OCI-LY7 (cell line): ENCODE data around the gene UNC5A. TPM values are rescaled to one million over a fixed set of nuclear protein-coding genes. Genes with fewer than 3 reads are reported as not detected.

Source experiments
- BruUV-seq: library from RNA; stranded (reverse); fragments of 400-500 nt; replicated peaks from 2 replicates; lab custom pipeline; 2021; lab: Mats Ljungman, UMichigan
- CTCF ChIA-PET: fragments of 300-600 bp; sonication (Branson Sonifier 250); formaldehyde crosslinking; loops from one replicate; lab custom pipeline; 2022; ENCODE audit warnings: antibody characterized with exemption; ENCODE audit not compliant: unreplicated experiment; lab: Charles Lee
- POLR2A ChIA-PET: fragments of 300-600 bp; sonication (Branson Sonifier 250); formaldehyde crosslinking; loops from one replicate; lab custom pipeline; 2022; ENCODE audit warnings: antibody characterized with exemption; lab: Charles Lee
- DNase-seq: peaks from one replicate; pipeline ENCODE4 v3.0.0-alpha.2; 2015; ENCODE audit warnings: low spot score
- H2AFZ ChIP-seq: fragments of 200-600 bp; sonication (generic), shearing (Covaris generic); 2 replicates; pipeline ENCODE4 v1.6.1; 2014; ENCODE audit warnings: mild to moderate bottlenecking, antibody characterized with exemption, low read length, moderate library complexity
- H3K27ac ChIP-seq: fragments of 200-600 bp; sonication (generic); 2 replicates; pipeline ENCODE4 v1.5.1; 2014; ENCODE audit warnings: mixed run types, low read depth, mild to moderate bottlenecking, moderate library complexity, low read length, inconsistent platforms; ENCODE audit not compliant: poor library complexity, severe bottlenecking
- H3K36me3 ChIP-seq: fragments of 200-600 bp; sonication (generic); 2 replicates; pipeline ENCODE4 v1.6.1; 2014; ENCODE audit warnings: mild to moderate bottlenecking, antibody characterized with exemption, low read length, moderate library complexity, mixed read lengths; ENCODE audit not compliant: insufficient read depth
- H3K4me1 ChIP-seq: fragments of 200-600 bp; sonication (generic); 2 replicates; pipeline ENCODE4 v1.5.1; 2014; ENCODE audit warnings: mild to moderate bottlenecking, low read length; ENCODE audit not compliant: insufficient read depth, poor library complexity, severe bottlenecking
- H3K4me2 ChIP-seq: fragments of 200-600 bp; sonication (generic); 2 replicates; pipeline ENCODE4 v1.6.1; 2014; ENCODE audit warnings: mild to moderate bottlenecking, low read length
- H3K4me3 ChIP-seq: fragments of 200-600 bp; sonication (generic); 2 replicates; pipeline ENCODE4 v1.5.1; 2014; ENCODE audit warnings: mild to moderate bottlenecking, low read depth, low read length; ENCODE audit not compliant: poor library complexity, severe bottlenecking
- H3K79me2 ChIP-seq: fragments of 200-600 bp; sonication (generic); 2 replicates; pipeline ENCODE4 v1.6.1; 2016; ENCODE audit warnings: low read depth, mild to moderate bottlenecking, low read length, moderate library complexity, mixed read lengths; ENCODE audit not compliant: insufficient read depth
- H3K9me2 ChIP-seq: fragments of 200-600 bp; sonication (generic); 2 replicates; pipeline ENCODE4 v1.6.1; 2016; ENCODE audit warnings: mild to moderate bottlenecking, low read length, mixed read lengths; ENCODE audit not compliant: insufficient read depth
- H3K9me3 ChIP-seq: fragments of 200-600 bp; sonication (generic); 2 replicates; pipeline ENCODE4 v1.6.1; 2014; ENCODE audit warnings: mild to moderate bottlenecking, mixed run types, low read length, mixed read lengths
- H4K20me1 ChIP-seq: fragments of 200-600 bp; sonication (generic); 2 replicates; pipeline ENCODE4 v1.6.1; 2014; ENCODE audit warnings: mild to moderate bottlenecking, antibody characterized with exemption, low read length, moderate library complexity, mixed read lengths; ENCODE audit not compliant: insufficient read depth
- CTCF ChIP-seq: fragments of 200-600 bp; sonication (generic); conservative IDR thresholded peaks from 2 replicates; pipeline ENCODE4 v1.5.1; 2014; ENCODE audit warnings: mild to moderate bottlenecking, antibody characterized with exemption, low read length, moderate library complexity, mixed read lengths
- EZH2phosphoT487 ChIP-seq: fragments of 200-600 bp; sonication (generic); IDR thresholded peaks from 2 replicates; pipeline ENCODE4 v1.6.1; 2018; ENCODE audit warnings: low read depth, borderline replicate concordance, mild to moderate bottlenecking, mixed run types, antibody characterized with exemption, low read length, moderate library complexity, mixed read lengths
- intact Hi-C: fragments of 100-400 bp; cut with micrococcal nuclease; formaldehyde crosslinking; loops from one replicate; pipeline ENCODE4 v1.10.0; 2022; ENCODE audit not compliant: unreplicated experiment
- total RNA-seq, 2 experiments: library from RNA; depleted of rRNA in 1 of 2; stranded (reverse); fragments of >200 nt in 1 of 2; shearing (Covaris generic) in 1 of 2; gene quantifications; 2 replicates each; pipeline ENCODE4 v1.2.3, GENCODE V29; 2014 to 2022

Gene UNC5A
- total RNA-seq, 2 experiments from 2014 or later = not detected

- CTCF ChIA-PET = no interaction called here
These were observed 34.1 kb upstream of the UNC5A start for GRCh38 chr5:176776141-176776865.

GRCh38 chr5:176776916-176777315 is 33.4 kb upstream of the UNC5A start:
- intact Hi-C loops = no loop called here
- BruUV-seq = no TSS peak
- Histone ChIP-seq H3K4me1 (no peaks in the 10 kb centered on the region), H3K9me2 (no peaks in the 10 kb centered on the region), H3K79me2 (no peaks in the 10 kb centered on the region), H3K4me3 (no peak overlapping the region), H3K4me2 (no peak overlapping the region), H3K27ac (no peak overlapping the region), H3K9me3 (no peaks in the 10 kb centered on the region), H3K36me3 (no peaks in the 10 kb centered on the region), H2AFZ (no peak overlapping the region), H4K20me1 (no peaks in the 10 kb centered on the region)
- TF ChIP-seq EZH2phosphoT487 (no peak), CTCF (no peak)
- CTCF ChIA-PET = no interaction called here
- POLR2A ChIA-PET = no interaction called here
- DNase-seq = no peak

More at GRCh38 chr5:176776141-176776865, 34.1 kb upstream of the UNC5A start:
- Histone ChIP-seq H3K36me3 (no peaks in the 10 kb centered on the region), H2AFZ (no peak overlapping the region), H3K9me3 (no peaks in the 10 kb centered on the region), H3K79me2 (no peaks in the 10 kb centered on the region), H3K9me2 (no peaks in the 10 kb centered on the region), H3K4me1 (no peaks in the 10 kb centered on the region), H4K20me1 (no peaks in the 10 kb centered on the region), H3K4me3 (no peak overlapping the region), H3K4me2 (no peak overlapping the region), H3K27ac (no peak overlapping the region)
- no TSS peak for BruUV-seq
- TF ChIP-seq CTCF (no peak), EZH2phosphoT487 (no peak)
- DNase-seq = no peak
- POLR2A ChIA-PET = no interaction called here
- intact Hi-C loops = no loop called here

- no peak overlapping the region for H2AFZ ChIP-seq
- no TSS peak for BruUV-seq
These were observed 31.4 kb upstream of the UNC5A start for GRCh38 chr5:176778921-176779465.

More at GRCh38 chr5:176778921-176779465, 31.4 kb upstream of the UNC5A start:
- no peaks in the 10 kb centered on the region for H3K79me2 ChIP-seq
- no peak for TF ChIP-seq EZH2phosphoT487
- no peak for TF ChIP-seq CTCF
- H3K4me1 ChIP-seq = no peaks in the 10 kb centered on the region
- no peak for DNase-seq
- no peaks in the 10 kb centered on the region for H3K36me3 ChIP-seq
- intact Hi-C loops = no loop called here
- ChIA-PET POLR2A (no interaction called here), CTCF (no interaction called here)
- no peaks in the 10 kb centered on the region for H4K20me1 ChIP-seq
- no peaks in the 10 kb centered on the region for H3K9me3 ChIP-seq
- H3K4me2 ChIP-seq = no peak overlapping the region
- no peak overlapping the region for H3K4me3 ChIP-seq
- H3K9me2 ChIP-seq = no peaks in the 10 kb centered on the region
- H3K27ac ChIP-seq = no peak overlapping the region
